Esophagus muscularis mucosa (tissue), 3 donors: ENCODE data around the gene CATSPERD.

Source experiments
- POLR2A ChIP-seq: fragments of 450-650 bp; IDR thresholded peaks from one replicate; pipeline ENCODE4 v1.6.1; 2017; ENCODE audit warnings: antibody characterized with exemption, moderate library complexity, mild to moderate bottlenecking, low read depth
- POLR2AphosphoS5 ChIP-seq, 2 donors: sonication (generic); formaldehyde crosslinking; IDR thresholded peaks; one replicate each; pipeline ENCODE4 v1.6.1; 2017; ENCODE audit warnings: antibody characterized with exemption in 2 of 2
- TF ChIP-seq, protein P1 (sequence below), 3 experiments: fragments of 200-600 bp in 2 of 3; fragments of 450-650 bp in 1 of 3; sonication (generic) in 2 of 3; IDR thresholded peaks; one replicate each; pipeline ENCODE4 v1.5.1; 2017 to 2019; ENCODE audit warnings: antibody characterized with exemption in 3 of 3, mild to moderate bottlenecking in 2 of 3, moderate library complexity in 1 of 3

DNA sequence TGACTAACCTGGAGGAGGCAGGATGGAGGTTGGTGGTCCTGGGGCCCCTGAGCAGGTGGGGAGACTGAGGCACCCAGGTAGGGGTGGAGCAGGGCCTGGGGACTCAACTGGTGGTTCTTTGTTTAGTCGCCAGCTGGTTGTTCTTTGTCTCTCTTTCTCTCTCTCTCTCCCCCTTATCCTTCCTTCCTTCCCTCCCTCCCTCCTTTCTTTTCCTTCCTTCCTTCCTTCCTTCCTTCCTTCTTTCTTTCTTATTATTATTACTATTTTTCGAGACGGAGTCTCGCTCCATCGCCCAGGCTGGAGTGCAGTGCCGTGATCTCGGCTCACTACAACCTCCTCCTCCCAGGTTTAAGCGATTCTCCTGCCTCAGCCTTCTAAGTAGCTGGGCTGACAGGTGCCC, 77.8 kb downstream of the CATSPERD start:
- no peak for TF ChIP-seq POLR2A
- TF ChIP-seq, protein P1, sequence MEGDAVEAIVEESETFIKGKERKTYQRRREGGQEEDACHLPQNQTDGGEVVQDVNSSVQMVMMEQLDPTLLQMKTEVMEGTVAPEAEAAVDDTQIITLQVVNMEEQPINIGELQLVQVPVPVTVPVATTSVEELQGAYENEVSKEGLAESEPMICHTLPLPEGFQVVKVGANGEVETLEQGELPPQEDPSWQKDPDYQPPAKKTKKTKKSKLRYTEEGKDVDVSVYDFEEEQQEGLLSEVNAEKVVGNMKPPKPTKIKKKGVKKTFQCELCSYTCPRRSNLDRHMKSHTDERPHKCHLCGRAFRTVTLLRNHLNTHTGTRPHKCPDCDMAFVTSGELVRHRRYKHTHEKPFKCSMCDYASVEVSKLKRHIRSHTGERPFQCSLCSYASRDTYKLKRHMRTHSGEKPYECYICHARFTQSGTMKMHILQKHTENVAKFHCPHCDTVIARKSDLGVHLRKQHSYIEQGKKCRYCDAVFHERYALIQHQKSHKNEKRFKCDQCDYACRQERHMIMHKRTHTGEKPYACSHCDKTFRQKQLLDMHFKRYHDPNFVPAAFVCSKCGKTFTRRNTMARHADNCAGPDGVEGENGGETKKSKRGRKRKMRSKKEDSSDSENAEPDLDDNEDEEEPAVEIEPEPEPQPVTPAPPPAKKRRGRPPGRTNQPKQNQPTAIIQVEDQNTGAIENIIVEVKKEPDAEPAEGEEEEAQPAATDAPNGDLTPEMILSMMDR (IDR thresholded peaks at IDR 0.05), result no peak
- TF ChIP-seq POLR2AphosphoS5 (IDR thresholded peaks at IDR 0.05), result no peak
